Stomach smooth muscle (tissue), 2 donors: ENCODE results near the gene TASL.

Experiments used
- H3K27ac ChIP-seq: one replicate; pipeline ENCODE4 v1.7.0; 2013; ENCODE audit warnings: mild to moderate bottlenecking, low read length, inconsistent platforms
- H3K27me3 ChIP-seq, 2 donors: one replicate each; pipeline ENCODE4 v1.7.0; 2013; ENCODE audit warnings: low read length in 2 of 2; ENCODE audit not compliant: insufficient read depth in 2 of 2, control insufficient read depth in 1 of 2
- H3K36me3 ChIP-seq, 2 donors: one replicate each; pipeline ENCODE4 v1.7.0; 2013; ENCODE audit warnings: low read length in 2 of 2; ENCODE audit not compliant: control insufficient read depth in 2 of 2, insufficient read depth in 2 of 2
- H3K4me1 ChIP-seq: one replicate; pipeline ENCODE4 v1.7.0; 2013; ENCODE audit warnings: low read length; ENCODE audit not compliant: control insufficient read depth, insufficient read depth
- H3K4me3 ChIP-seq, 2 donors: one replicate each; pipeline ENCODE4 v1.7.0; 2013; ENCODE audit warnings: low read length in 2 of 2
- H3K9ac ChIP-seq, 2 donors: one replicate each; pipeline ENCODE4 v1.7.0; 2013; ENCODE audit warnings: low read length in 2 of 2, mild to moderate bottlenecking in 1 of 2
- H3K9me3 ChIP-seq, 2 donors: one replicate each; pipeline ENCODE4 v1.7.0; 2013; ENCODE audit warnings: low read length in 2 of 2; ENCODE audit not compliant: control insufficient read depth in 2 of 2
- donor health status: healthy.
- donor health status: Pancreatic carcinoma.

Gene TASL

GRCh38 chrX:30530606-30531005 is 47.0 kb downstream of the TASL start:
- Histone ChIP-seq H3K27me3 (peaks cover 0 to 3% of the 10 kb centered on the region in 2 donors), H3K27ac (no peak overlapping the region), H3K4me3 (no peak overlapping the region)

GRCh38 chrX:30525732-30526131 is 51.8 kb downstream of the TASL start:
- peaks cover 0 to 4% of the 10 kb centered on the region in 2 donors for H3K27me3 ChIP-seq
- H3K9me3 ChIP-seq = no peaks in the 10 kb centered on the region
- no peak overlapping the region for H3K27ac ChIP-seq
- H3K4me1 ChIP-seq = no peaks in the 10 kb centered on the region
- H3K9ac ChIP-seq = no peak overlapping the region
- no peak overlapping the region for H3K4me3 ChIP-seq
- H3K36me3 ChIP-seq = no peaks in the 10 kb centered on the region

More at GRCh38 chrX:30530606-30531005, 47.0 kb downstream of the TASL start:
- no peaks in the 10 kb centered on the region for H3K4me1 ChIP-seq
- H3K9ac ChIP-seq = no peak overlapping the region
- no peaks in the 10 kb centered on the region for H3K36me3 ChIP-seq
- H3K9me3 ChIP-seq = no peaks in the 10 kb centered on the region

- no peak overlapping the region for H3K27ac ChIP-seq
- H3K36me3 ChIP-seq = no peaks in the 10 kb centered on the region
- H3K27me3 ChIP-seq = peaks cover 0 to 3% of the 10 kb centered on the region in 2 donors
- H3K4me3 ChIP-seq = no peak overlapping the region
- no peaks in the 10 kb centered on the region for H3K9me3 ChIP-seq
- H3K9ac ChIP-seq = no peak overlapping the region
- H3K4me1 ChIP-seq = no peaks in the 10 kb centered on the region
These were observed 56.0 kb downstream of the TASL start for GRCh38 chrX:30521440-30522182.

- Histone ChIP-seq H3K27me3 (no peaks in the 10 kb centered on the region), H3K36me3 (no peaks in the 10 kb centered on the region), H3K4me3 (no peak overlapping the region), H3K27ac (no peak overlapping the region), H3K9ac (no peak overlapping the region), H3K9me3 (no peaks in the 10 kb centered on the region), H3K4me1 (no peaks in the 10 kb centered on the region)
These were observed 64.3 kb downstream of the TASL start for GRCh38 chrX:30513284-30513683.
